Vagina (tissue), 2 donors: ENCODE results near the gene PLCB3. TPM values are rescaled to one million over a fixed set of nuclear protein-coding genes. Genes with fewer than 3 reads are reported as not detected.

Experiments
- DNase-seq, 2 donors: peaks; one replicate each; pipeline ENCODE4 v3.0.0-alpha.2; 2017; ENCODE audit errors: extremely low spot score in 2 of 2
- H3K27ac ChIP-seq: fragments of 200-600 bp; sonication (generic); one replicate; pipeline ENCODE4 v1.5.1; 2019
- H3K27me3 ChIP-seq: fragments of 200-600 bp; sonication (generic); one replicate; pipeline ENCODE4 v1.5.1; 2019
- H3K36me3 ChIP-seq, 2 donors: fragments of 200-600 bp; sonication (generic); one replicate each; pipeline ENCODE4 v1.5.1; 2017 to 2019
- H3K4me1 ChIP-seq: fragments of 200-600 bp; sonication (generic); one replicate; pipeline ENCODE4 v1.5.1; 2019
- H3K4me3 ChIP-seq, 2 donors: fragments of 200-600 bp; sonication (generic); 1 replicate in 1 of 2; 2 replicates in 1 of 2; pipeline ENCODE4 v1.5.1; 2016 to 2019
- H3K9me3 ChIP-seq: fragments of 200-600 bp; sonication (generic); one replicate; pipeline ENCODE4 v1.5.1; 2019
- POLR2A ChIP-seq, 2 donors: fragments of 450-650 bp; IDR thresholded peaks; one replicate each; pipeline ENCODE4 v1.6.1; 2017; ENCODE audit warnings: antibody characterized with exemption in 2 of 2, mild to moderate bottlenecking in 2 of 2, moderate library complexity in 2 of 2
- POLR2AphosphoS5 ChIP-seq, 2 donors: sonication (generic); formaldehyde crosslinking; IDR thresholded peaks; one replicate each; pipeline ENCODE4 v1.9.0; 2017; ENCODE audit warnings: antibody characterized with exemption in 2 of 2, mild to moderate bottlenecking in 2 of 2, low read depth in 1 of 2; ENCODE audit not compliant: insufficient read depth in 1 of 2
- intact Hi-C: fragments of 100-400 bp; cut with DNase I; formaldehyde crosslinking; loops from one replicate; pipeline ENCODE4 v1.15.1; 2023
- total RNA-seq: library from RNA; depleted of rRNA; stranded (reverse); fragments of >200 nt; gene quantifications from one replicate; pipeline ENCODE4 v1.2.3, GENCODE V29; 2016
- TF ChIP-seq, protein P1 (sequence below), 3 experiments: fragments of 450-650 bp in 2 of 3; fragments of 200-600 bp in 1 of 3; sonication (generic) in 1 of 3; IDR thresholded peaks; one replicate each; pipeline ENCODE4 v1.5.1; 2017 to 2019; ENCODE audit warnings: antibody characterized with exemption in 3 of 3, mild to moderate bottlenecking in 2 of 3, moderate library complexity in 2 of 3

PLCB3 gene
- total RNA-seq, 1 donor from 2014 or later, result 33.1 TPM

DNA sequence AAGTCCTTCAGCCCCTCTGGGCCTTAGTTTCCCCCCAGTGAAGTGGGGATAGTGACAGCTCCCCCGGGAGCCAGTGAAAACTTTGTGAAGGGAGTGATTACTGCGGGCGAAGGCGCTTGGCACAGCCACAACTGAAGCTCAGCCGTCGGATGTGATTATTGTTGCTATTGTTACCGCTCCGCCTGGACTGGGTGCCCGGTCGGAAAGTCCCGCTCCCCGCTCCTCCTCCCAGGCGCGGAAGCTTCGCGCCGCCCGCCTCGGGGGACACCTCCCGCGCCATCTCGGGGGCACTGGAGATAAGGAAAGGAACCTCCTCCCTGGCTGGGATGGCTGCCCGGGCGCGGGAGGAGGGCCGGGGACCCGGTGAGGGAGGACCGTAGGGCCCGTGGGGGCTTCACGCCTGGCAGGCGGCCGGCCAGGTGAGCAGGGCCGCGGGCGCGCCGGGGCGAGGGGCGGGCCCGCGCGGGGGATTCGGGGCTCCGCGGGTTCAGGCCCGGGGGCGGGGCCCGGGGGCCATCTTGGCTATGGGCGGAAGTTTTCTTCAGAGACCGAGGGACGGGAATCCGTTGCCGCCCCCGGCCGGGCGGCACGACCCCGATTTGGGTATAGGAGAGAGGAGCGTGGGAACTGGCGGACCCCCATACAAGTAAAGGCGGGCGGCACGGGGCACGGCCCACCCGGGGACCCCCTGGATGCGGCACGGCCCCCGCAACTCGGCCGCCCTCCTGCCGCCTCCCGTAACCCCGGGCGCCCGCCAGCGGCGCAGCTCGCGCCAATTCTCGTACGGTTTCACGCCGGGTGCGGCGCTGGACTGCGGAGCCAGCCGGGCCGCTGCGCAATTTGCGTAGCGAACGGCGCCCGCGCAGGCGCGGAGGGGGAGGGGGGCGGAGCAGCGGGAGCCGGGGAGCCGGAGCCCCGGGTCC is 33.9 kb downstream of the PLCB3 start, which contains the start of gene GPR137:
Gene GPR137 (plus strand): TSS at position 887 of the 923 bp plus-strand sequence. CDS start 677 bp downstream, outside the sequence.
- no peaks in the 10 kb centered on the region for H3K9me3 ChIP-seq
- peaks cover 37% of the 10 kb centered on the region for H3K4me1 ChIP-seq
- no peaks in the 10 kb centered on the region for H3K27me3 ChIP-seq
- H3K4me3 ChIP-seq, result peak within 1 kb of the TSS; percentile 61 to 83
- TF ChIP-seq, protein P1, sequence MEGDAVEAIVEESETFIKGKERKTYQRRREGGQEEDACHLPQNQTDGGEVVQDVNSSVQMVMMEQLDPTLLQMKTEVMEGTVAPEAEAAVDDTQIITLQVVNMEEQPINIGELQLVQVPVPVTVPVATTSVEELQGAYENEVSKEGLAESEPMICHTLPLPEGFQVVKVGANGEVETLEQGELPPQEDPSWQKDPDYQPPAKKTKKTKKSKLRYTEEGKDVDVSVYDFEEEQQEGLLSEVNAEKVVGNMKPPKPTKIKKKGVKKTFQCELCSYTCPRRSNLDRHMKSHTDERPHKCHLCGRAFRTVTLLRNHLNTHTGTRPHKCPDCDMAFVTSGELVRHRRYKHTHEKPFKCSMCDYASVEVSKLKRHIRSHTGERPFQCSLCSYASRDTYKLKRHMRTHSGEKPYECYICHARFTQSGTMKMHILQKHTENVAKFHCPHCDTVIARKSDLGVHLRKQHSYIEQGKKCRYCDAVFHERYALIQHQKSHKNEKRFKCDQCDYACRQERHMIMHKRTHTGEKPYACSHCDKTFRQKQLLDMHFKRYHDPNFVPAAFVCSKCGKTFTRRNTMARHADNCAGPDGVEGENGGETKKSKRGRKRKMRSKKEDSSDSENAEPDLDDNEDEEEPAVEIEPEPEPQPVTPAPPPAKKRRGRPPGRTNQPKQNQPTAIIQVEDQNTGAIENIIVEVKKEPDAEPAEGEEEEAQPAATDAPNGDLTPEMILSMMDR (IDR thresholded peaks at IDR 0.05), result no peak
- TF ChIP-seq POLR2AphosphoS5 (IDR thresholded peaks at IDR 0.05; ENCODE audit: insufficient read depth in 1 of 2, low read depth in 1 of 2), result peak in 1 of 2 donors; percentile 78
- H3K36me3 ChIP-seq, result no peaks in the 10 kb centered on the region
- intact Hi-C loops, result no loop called here
- peak within 1 kb of the TSS; percentile 94 for H3K27ac ChIP-seq
- DNase-seq, result no peak

GRCh38 chr11:64285885-64286800 is 34.8 kb downstream of the PLCB3 start:
- peak overlapping the region; percentile 61 to 83 for H3K4me3 ChIP-seq
- TF ChIP-seq, protein P1 (IDR thresholded peaks at IDR 0.05), result no peak
- no peak for TF ChIP-seq POLR2A (IDR thresholded peaks at IDR 0.05)
- TF ChIP-seq POLR2AphosphoS5 (IDR thresholded peaks at IDR 0.05; ENCODE audit: insufficient read depth in 1 of 2, low read depth in 1 of 2), result no peak
- H3K27ac ChIP-seq, result peak overlapping the region; percentile 94
- H3K27me3 ChIP-seq, result no peaks in the 10 kb centered on the region
- H3K9me3 ChIP-seq, result no peaks in the 10 kb centered on the region
- intact Hi-C loops, result no loop called here
- no peaks in the 10 kb centered on the region for H3K36me3 ChIP-seq
- no peak for DNase-seq
- peaks cover 42% of the 10 kb centered on the region for H3K4me1 ChIP-seq

DNA sequence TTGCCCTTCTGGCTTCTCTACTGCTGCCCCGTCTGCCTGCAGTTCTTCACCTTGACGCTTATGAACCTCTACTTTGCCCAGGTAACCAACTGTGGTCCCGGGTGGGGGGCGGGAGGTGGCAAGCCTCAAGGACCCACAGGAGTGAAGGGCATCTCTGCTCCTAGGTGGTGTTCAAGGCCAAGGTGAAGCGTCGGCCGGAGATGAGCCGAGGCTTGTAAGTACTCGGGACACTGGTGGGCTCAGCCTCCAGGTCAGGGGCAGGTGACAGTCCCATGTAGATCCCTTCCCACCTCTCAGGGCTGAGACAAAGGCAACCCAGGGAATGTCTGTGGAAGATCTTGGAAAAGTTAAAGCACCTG is 35.5 kb downstream of the PLCB3 start:
- Histone ChIP-seq H3K36me3 (no peaks in the 10 kb centered on the region), H3K27me3 (peaks cover 4% of the 10 kb centered on the region), H3K4me1 (peaks cover 47% of the 10 kb centered on the region), H3K27ac (no peak overlapping the region), H3K4me3 (no peak overlapping the region), H3K9me3 (no peaks in the 10 kb centered on the region)
- TF ChIP-seq, protein P1 (IDR thresholded peaks at IDR 0.05), result no peak
- no peak for TF ChIP-seq POLR2AphosphoS5 (IDR thresholded peaks at IDR 0.05; ENCODE audit: insufficient read depth in 1 of 2, low read depth in 1 of 2)
- TF ChIP-seq POLR2A (IDR thresholded peaks at IDR 0.05), result no peak
- intact Hi-C loops, result no loop called here
- no peak for DNase-seq

DNA sequence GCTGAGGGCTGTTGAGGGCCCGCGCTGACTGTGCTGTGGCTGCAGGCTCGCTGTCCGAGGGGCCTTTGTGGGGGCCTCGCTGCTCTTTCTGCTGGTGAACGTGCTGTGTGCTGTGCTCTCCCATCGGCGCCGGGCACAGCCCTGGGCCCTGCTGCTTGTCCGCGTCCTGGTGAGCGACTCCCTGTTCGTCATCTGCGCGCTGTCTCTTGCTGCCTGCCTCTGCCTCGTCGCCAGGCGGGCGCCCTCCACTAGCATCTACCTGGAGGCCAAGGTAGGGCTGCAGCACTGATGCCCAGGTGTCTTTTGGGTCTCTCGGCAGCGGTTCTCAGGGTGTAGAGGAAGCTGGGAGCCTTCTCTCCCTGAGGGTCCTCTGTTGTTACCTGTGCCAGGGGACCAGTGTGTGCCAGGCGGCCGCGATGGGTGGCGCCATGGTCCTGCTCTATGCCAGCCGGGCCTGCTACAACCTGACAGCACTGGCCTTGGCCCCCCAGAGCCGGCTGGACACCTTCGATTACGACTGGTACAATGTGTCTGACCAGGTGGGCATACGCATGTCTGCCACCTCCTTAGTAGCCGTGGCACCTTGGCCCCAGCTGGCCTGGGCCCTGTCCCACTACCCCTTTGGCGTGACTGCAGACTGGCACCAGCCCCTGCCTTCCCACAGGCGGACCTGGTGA is 36.5 kb downstream of the PLCB3 start:
- intact Hi-C loops, result no loop called here
- Histone ChIP-seq H3K4me1 (peaks cover 48% of the 10 kb centered on the region), H3K9me3 (no peaks in the 10 kb centered on the region), H3K36me3 (no peaks in the 10 kb centered on the region), H3K4me3 (no peak overlapping the region), H3K27me3 (peaks cover 10% of the 10 kb centered on the region), H3K27ac (no peak overlapping the region)
- TF ChIP-seq, protein P1 (IDR thresholded peaks at IDR 0.05), result no peak
- TF ChIP-seq POLR2AphosphoS5 (IDR thresholded peaks at IDR 0.05; ENCODE audit: insufficient read depth in 1 of 2, low read depth in 1 of 2), result no peak
- no peak for TF ChIP-seq POLR2A (IDR thresholded peaks at IDR 0.05)
- no peak for DNase-seq
